ENCODE results near the gene CA11. TPM values are rescaled to one million over a fixed set of nuclear protein-coding genes. Genes with fewer than 3 reads are reported as not detected.
A peak's percentile ranks its signal among the peaks of the same experiment; 100 is the strongest.

Gene CA11
- total and polyA plus RNA-seq, 9 of the 15 experiments (the other 6 are each of a cell fraction or from before 2014, with no cell fraction given) = 2.9 to 19.9 (median 8.3) TPM

- no peak for TF ChIP-seq KLF6 (CRISPR knock-in tag; IDR thresholded peaks at IDR 0.05; ENCODE audit: borderline replicate concordance)
- no peak for TF ChIP-seq NKRF (IDR thresholded peaks at IDR 0.05; ENCODE audit: borderline replicate concordance)
- 0 out of 2 replicates have a peak, but pooled peaks have one; percentile 66 for TF ChIP-seq ZNF445 (CRISPR knock-in tag; IDR thresholded peaks at IDR 0.05; ENCODE audit: low read depth)
- TF ChIP-seq PRMT5 (CRISPR knock-in tag; IDR thresholded peaks at IDR 0.05) = no peak
- TF ChIP-seq ZNF717 (CRISPR knock-in tag; IDR thresholded peaks at IDR 0.05) = peak; percentile 87; the same call in 1 of the 2 replicates
- peak; percentile 64 for TF ChIP-seq RBM22 (IDR thresholded peaks at IDR 0.05; ENCODE audit: low read depth, low read length, poor library complexity, severe bottlenecking)
- no peak for TF ChIP-seq NCOA4 (IDR thresholded peaks at IDR 0.05; ENCODE audit: partially characterized antibody)
- no peak for TF ChIP-seq ZFP91 (CRISPR knock-in tag; IDR thresholded peaks at IDR 0.05)
- TF ChIP-seq E2F1 (CRISPR knock-in tag; IDR thresholded peaks at IDR 0.05) = no peak
- TF ChIP-seq EGR1 (conservative IDR thresholded peaks at IDR 0.05) = no peak
- TF ChIP-seq VEZF1 (CRISPR knock-in tag; IDR thresholded peaks at IDR 0.05) = peak; percentile 56
- TF ChIP-seq POLR2AphosphoS2 (IDR thresholded peaks at IDR 0.05; ENCODE audit: low read length) = peak; percentile 98
- no peak for TF ChIP-seq FUS (optimal IDR thresholded peaks at IDR 0.05; ENCODE audit: low read depth, low read length)
- no peak for TF ChIP-seq ZNF561 (CRISPR knock-in tag; conservative IDR thresholded peaks at IDR 0.05)
- no peak for TF ChIP-seq EHMT2 (IDR thresholded peaks at IDR 0.05)
- TF ChIP-seq ATF6 (CRISPR knock-in tag; IDR thresholded peaks at IDR 0.05) = no peak
- no peak for TF ChIP-seq PKNOX1 (IDR thresholded peaks at IDR 0.05)
- no peak for TF ChIP-seq MTA3 (IDR thresholded peaks at IDR 0.05; ENCODE audit: borderline replicate concordance)
Measured at GRCh38 chr19:48614436-48615230, 31.4 kb downstream of the CA11 start, which contains the start of gene FAM83E (continued).

All from K562 (cell line).